ENCODE data around the gene DNAAF1. TPM values are rescaled to one million over a fixed set of nuclear protein-coding genes. Genes with fewer than 3 reads are reported as not detected.
"Not testable (repeated sequence)": the region's sequence is repeated elsewhere in the genome, so short reads cannot be mapped to it uniquely, and the experiment has no call there.

Gene DNAAF1
- total RNA-seq, 1 donor from 2014 or later = not detected

- no peak for DNase-seq (ENCODE audit: low spot score)
- no peaks in the 10 kb centered on the region for H3K27me3 Mint-ChIP-seq (ENCODE audit: low read depth)
- H3K27ac Mint-ChIP-seq (ENCODE audit: unreplicated experiment) = no peak overlapping the region
- peaks cover 2% of the 10 kb centered on the region for H3K36me3 Mint-ChIP-seq (ENCODE audit: low read depth)
- H3K9me3 Mint-ChIP-seq (ENCODE audit: low read depth) = no peaks in the 10 kb centered on the region
- H3K4me3 Mint-ChIP-seq (ENCODE audit: unreplicated experiment) = no peak overlapping the region
- no peak for TF ChIP-seq CTCF (IDR thresholded peaks at IDR 0.05)
- H3K4me1 Mint-ChIP-seq (ENCODE audit: low read depth) = peaks cover 14% of the 10 kb centered on the region
These were observed 34.6 kb upstream of the DNAAF1 start for GRCh38 chr16:84110527-84110926.

GRCh38 chr16:84111525-84111924 lies 33.6 kb upstream of the DNAAF1 start:
- H3K4me3 Mint-ChIP-seq (ENCODE audit: unreplicated experiment) = no peak overlapping the region
- H3K4me1 Mint-ChIP-seq (ENCODE audit: low read depth) = peaks cover 15% of the 10 kb centered on the region
- H3K27ac Mint-ChIP-seq (ENCODE audit: unreplicated experiment) = no peak overlapping the region
- peaks cover 2% of the 10 kb centered on the region for H3K36me3 Mint-ChIP-seq (ENCODE audit: low read depth)
- H3K27me3 Mint-ChIP-seq (ENCODE audit: low read depth) = no peaks in the 10 kb centered on the region
- no peak for TF ChIP-seq CTCF (IDR thresholded peaks at IDR 0.05)
- no peak for DNase-seq (ENCODE audit: low spot score)
- no peaks in the 10 kb centered on the region for H3K9me3 Mint-ChIP-seq (ENCODE audit: low read depth)

- H3K4me3 Mint-ChIP-seq (ENCODE audit: unreplicated experiment); H3K9me3 Mint-ChIP-seq (ENCODE audit: low read depth); H3K27me3 Mint-ChIP-seq (ENCODE audit: low read depth); DNase-seq (ENCODE audit: low spot score); H3K27ac Mint-ChIP-seq (ENCODE audit: unreplicated experiment); H3K36me3 Mint-ChIP-seq (ENCODE audit: low read depth): not testable (repeated sequence)
- peaks cover 12% of the 10 kb centered on the region for H3K4me1 Mint-ChIP-seq (ENCODE audit: low read depth)
These were observed 33.2 kb upstream of the DNAAF1 start for GRCh38 chr16:84111949-84112348.

GRCh38 chr16:84115919-84116719 lies 29.0 kb upstream of the DNAAF1 start:
- peak overlapping the region; percentile 94 for H3K27ac Mint-ChIP-seq (ENCODE audit: unreplicated experiment)
- peak overlapping the region; percentile 84 for H3K4me3 Mint-ChIP-seq (ENCODE audit: unreplicated experiment)
- no peaks in the 10 kb centered on the region for H3K36me3 Mint-ChIP-seq (ENCODE audit: low read depth)
- peak; percentile 72 for TF ChIP-seq CTCF (IDR thresholded peaks at IDR 0.05)
- peaks cover 25% of the 10 kb centered on the region for H3K4me1 Mint-ChIP-seq (ENCODE audit: low read depth)
- no peaks in the 10 kb centered on the region for H3K27me3 Mint-ChIP-seq (ENCODE audit: low read depth)
- no peak for DNase-seq (ENCODE audit: low spot score)
- no peaks in the 10 kb centered on the region for H3K9me3 Mint-ChIP-seq (ENCODE audit: low read depth)

GRCh38 chr16:84116720-84117493 lies 28.2 kb upstream of the DNAAF1 start, which contains the start of gene MBTPS1:
MBTPS1 (minus strand) TSS chr16:84116942; CDS start chr16:84101783, 15,159 bp downstream.
- H3K4me1 Mint-ChIP-seq (ENCODE audit: low read depth) = peaks cover 25% of the 10 kb centered on the region
- peak within 1 kb of the TSS; percentile 90 for H3K4me3 Mint-ChIP-seq (ENCODE audit: unreplicated experiment)
- DNase-seq (ENCODE audit: low spot score) = peak; percentile 100
- peaks cover 2% of the 10 kb centered on the region for H3K36me3 Mint-ChIP-seq (ENCODE audit: low read depth)
- peak within 1 kb of the TSS; percentile 94 for H3K27ac Mint-ChIP-seq (ENCODE audit: unreplicated experiment)
- peak; percentile 12 for TF ChIP-seq CTCF (IDR thresholded peaks at IDR 0.05)
- H3K27me3 Mint-ChIP-seq (ENCODE audit: low read depth) = no peaks in the 10 kb centered on the region
- no peaks in the 10 kb centered on the region for H3K9me3 Mint-ChIP-seq (ENCODE audit: low read depth)

Measured in chondrocyte (in vitro differentiated cells).